K562 (cell line): ENCODE results near the gene SCAPER. TPM values are rescaled to one million over a fixed set of nuclear protein-coding genes. Genes with fewer than 3 reads are reported as not detected.

Experiments
- ATAC-seq: fragments of 200-7000 bp; cut with Tn5 transposase; 3 replicates; pipeline ENCODE4 v1.9.1; 2020; ENCODE audit warnings: moderate library complexity
- BruUV-seq: library from RNA; stranded (reverse); fragments of 400-500 nt; replicated peaks from 2 replicates; lab custom pipeline; 2021; lab: Mats Ljungman, UMichigan
- CTCF ChIA-PET: fragments of 300-600 bp; formaldehyde crosslinking; extraction: SDS; loops from one replicate; lab custom pipeline; 2021; ENCODE audit warnings: low intra/inter-chr PET ratio; lab: Yijun Ruan, JAX
- POLR2A ChIA-PET: fragments of 300-600, 350-650 bp; sonication (Branson Sonifier 250); formaldehyde crosslinking; extraction: SDS; loops from one replicate; lab custom pipeline; 2021; ENCODE audit warnings: antibody characterized with exemption, inconsistent platforms; lab: Yijun Ruan, JAX
- DNase-seq, 4 experiments: peaks; one replicate each; pipeline versions ENCODE4 v3.0.0 to v3.0.0-alpha.2; 2011 to 2018; ENCODE audit warnings: low spot score in 3 of 4, mixed read lengths in 3 of 4; ENCODE audit errors: extremely low read depth in 1 of 4
- FAIRE-seq: peaks from 2 replicates; lab custom pipeline; 2011; peaks lifted over from hg19 to GRCh38; lab: Jason Lieb, UNC
- H2AFZ ChIP-seq: 2 replicates; pipeline ENCODE4 v1.6.0; 2011; ENCODE audit warnings: low read depth, low read length, control low read depth, inconsistent platforms
- H3K27ac ChIP-seq: fragments of 200-600 bp; 3 replicates; pipeline ENCODE4 v1.8.0; 2011; ENCODE audit warnings: low read depth, mild to moderate bottlenecking, control low read depth, inconsistent platforms, low read length, moderate library complexity, mixed read lengths; ENCODE audit errors: extremely low read depth
- H3K27me3 ChIP-seq, 2 experiments: fragments of 300-600 bp in 1 of 2; 2 replicates in 1 of 2; 3 replicates in 1 of 2; pipeline versions ENCODE4 v1.6.0 to v1.8.0; 2011; ENCODE audit warnings: inconsistent platforms in 2 of 2, low read length in 2 of 2, mild to moderate bottlenecking in 1 of 2, mixed read lengths in 1 of 2, moderate library complexity in 1 of 2; ENCODE audit not compliant: control insufficient read depth in 2 of 2, insufficient read depth in 2 of 2
- H3K36me3 ChIP-seq: fragments of 300-600 bp; 3 replicates; pipeline ENCODE4 v1.8.0; 2011; ENCODE audit warnings: mild to moderate bottlenecking, low read length, inconsistent platforms; ENCODE audit not compliant: control insufficient read depth, insufficient read depth
- H3K4me1 ChIP-seq, 2 experiments: fragments of 200-600 bp in 1 of 2; replicated peaks in 1 of 2; 2 replicates in 1 of 2; 3 replicates in 1 of 2; pipeline versions ENCODE4 v1.5.1 to v1.8.0; 2011; ENCODE audit warnings: inconsistent platforms in 2 of 2, low read length in 2 of 2, mild to moderate bottlenecking in 1 of 2, mixed read lengths in 1 of 2, moderate library complexity in 1 of 2; ENCODE audit not compliant: control insufficient read depth in 2 of 2, insufficient read depth in 2 of 2
- H3K4me2 ChIP-seq: 2 replicates; pipeline ENCODE4 v1.6.1; 2011; ENCODE audit warnings: low read length, control low read depth, inconsistent platforms, mixed read lengths; ENCODE audit not compliant: insufficient read depth
- H3K4me3 ChIP-seq: fragments of 200-600 bp; sonication (generic), shearing (Covaris generic); 2 replicates; pipeline ENCODE4 v1.5.1; 2016; ENCODE audit warnings: control low read depth, inconsistent platforms
- H3K79me2 ChIP-seq: fragments of 200-600 bp; 3 replicates; pipeline ENCODE4 v1.8.0; 2011; ENCODE audit warnings: low read length, inconsistent platforms; ENCODE audit not compliant: control insufficient read depth, insufficient read depth
- H3K9ac ChIP-seq, 2 experiments: 2 replicates each; pipeline versions ENCODE4 v1.6.0 to v1.6.1; 2011; ENCODE audit warnings: low read depth in 2 of 2, low read length in 2 of 2, control low read depth in 1 of 2, inconsistent platforms in 1 of 2, mild to moderate bottlenecking in 1 of 2, mixed read lengths in 1 of 2; ENCODE audit not compliant: insufficient read depth in 1 of 2
- H3K9me1 ChIP-seq: one replicate; pipeline ENCODE4 v1.6.0; 2011; ENCODE audit warnings: inconsistent platforms, mild to moderate bottlenecking, low read length, moderate library complexity; ENCODE audit not compliant: control insufficient read depth, insufficient read depth
- H3K9me3 ChIP-seq: replicated peaks from 2 replicates; pipeline ENCODE4 v1.5.1; 2011; ENCODE audit warnings: low read depth, low read length, inconsistent platforms; ENCODE audit not compliant: control insufficient read depth, insufficient read depth
- H4K20me1 ChIP-seq: replicated peaks from 2 replicates; pipeline ENCODE4 v1.6.1; 2011; ENCODE audit warnings: low read length, inconsistent platforms, mixed read lengths; ENCODE audit not compliant: control insufficient read depth, insufficient read depth
- BDP1 ChIP-seq: IDR thresholded peaks from 3 replicates; pipeline ENCODE4 v1.6.1; 2011; ENCODE audit not compliant: insufficient read length, insufficient read depth
- GATAD2A ChIP-seq: fragments of 450-650 bp; IDR thresholded peaks from 2 replicates; pipeline ENCODE4 v1.6.1; 2017
- GTF2F1 ChIP-seq: IDR thresholded peaks from 2 replicates; pipeline ENCODE4 v1.6.1; 2011; ENCODE audit warnings: low read depth, low read length, improper control_type of control experiment
- HEY1 ChIP-seq: fragments of 250-450 bp; sonication (Bioruptor Pico); IDR thresholded peaks from 2 replicates; pipeline ENCODE4 v1.5.0; 2020; ENCODE audit warnings: mild to moderate bottlenecking, moderate library complexity, borderline replicate concordance
- KLF6 ChIP-seq: fragments of 250-450 bp; sonication (Bioruptor Pico); IDR thresholded peaks from 2 replicates; pipeline ENCODE4 v1.4.0; 2020; ENCODE audit warnings: mild to moderate bottlenecking, moderate library complexity, borderline replicate concordance
- NFIC ChIP-seq: fragments of 450-650 bp; IDR thresholded peaks from 2 replicates; pipeline ENCODE4 v1.6.1; 2017; ENCODE audit warnings: mild to moderate bottlenecking, inconsistent platforms
- PRMT5 ChIP-seq: sonication (generic); formaldehyde crosslinking; IDR thresholded peaks from 2 replicates; pipeline ENCODE4 v1.5.0; 2020; ENCODE audit warnings: missing genetic modification reagents
- RCOR1 ChIP-seq, 2 experiments: IDR thresholded peaks; 2 replicates each; pipeline ENCODE4 v1.6.1; 2012; ENCODE audit warnings: low read depth in 2 of 2, low read length in 2 of 2, borderline replicate concordance in 1 of 2, improper control_type of control experiment in 1 of 2
- WGBS: fragments of 100-300 bp; shearing (Covaris generic); methylation state at CpG from one replicate; pipeline ENCODE4 v1.1.6; 2016; ENCODE audit warnings: low coverage, mixed read lengths; ENCODE audit not compliant: insufficient coverage; ENCODE audit errors: missing lambda C conversion rate; 5-methylcytosine and 5-hydroxymethylcytosine counted together
- in situ Hi-C: fragments of 300-500 bp; cut with MboI; formaldehyde crosslinking; loops from 4 replicates; pipeline ENCODE4 v1.15.0; 2018; ENCODE audit warnings: inconsistent platforms, mixed read lengths
- intact Hi-C: fragments of 100-400 bp; cut with micrococcal nuclease; formaldehyde crosslinking; loops from 2 replicates; pipeline ENCODE4 v1.14.2; 2022
- polyA plus RNA-seq, 8 experiments: library from polyadenylated mRNA; depleted of rRNA in 4 of 8; stranded (reverse) in 5 of 8; unstranded in 3 of 8; fragments of >200 nt; fragmentation: Nextera tagmentation in 2 of 8; fragmentation: Illumina TruSeq in 1 of 8; extraction: Ambion mirVana in 2 of 8; extraction: Trizol in 1 of 8; gene quantifications; 2 replicates each; pipeline versions ENCODE4 v1.2.1 to v1.2.3, GENCODE V29; 2011 to 2014; ENCODE audit warnings: inconsistent platforms in 1 of 8, missing spikeins in 1 of 8
- total RNA-seq, 7 experiments: library from RNA; depleted of rRNA in 6 of 7; stranded (reverse); fragments of >200 nt in 6 of 7; fragmentation: Illumina TruSeq in 2 of 7; extraction: Trizol in 2 of 7; gene quantifications; 2 replicates each; pipeline versions ENCODE4 v1.2.1 to v1.2.3, GENCODE V29; 2011 to 2021; ENCODE audit warnings: low replicate concordance in 1 of 7
- TF ChIP-seq, protein P1 (sequence below): fragments of 450-650 bp; conservative IDR thresholded peaks from 2 replicates; pipeline ENCODE4 v1.6.1; 2016; ENCODE audit warnings: missing genetic modification characterization, low read depth, mild to moderate bottlenecking, missing compliant biosample characterization, moderate library complexity

The SCAPER gene
- total and polyA plus RNA-seq, 9 of the 15 experiments (the other 6 are each of a cell fraction or from before 2014, with no cell fraction given) = 1.3 to 5.7 (median 3.2) TPM

GRCh38 chr15:76440441-76440840, 464.7 kb downstream of the SCAPER start:
- H3K9me3 ChIP-seq = no peaks in the 10 kb centered on the region
- H3K9ac ChIP-seq = no peak overlapping the region
- H3K79me2 ChIP-seq = no peaks in the 10 kb centered on the region
- TF ChIP-seq HEY1 (CRISPR knock-in tag) (no peak), RCOR1 (IDR thresholded peaks at IDR 0.05; ENCODE audit: borderline replicate concordance in 1 of 2, low read depth in 2 of 2, low read length in 2 of 2) (no peak), PRMT5 (CRISPR knock-in tag) (no peak), NFIC (no peak), GTF2F1 (no peak), KLF6 (CRISPR knock-in tag) (no peak), GATAD2A (no peak), BDP1 (no peak)
- TF ChIP-seq, protein P1, sequence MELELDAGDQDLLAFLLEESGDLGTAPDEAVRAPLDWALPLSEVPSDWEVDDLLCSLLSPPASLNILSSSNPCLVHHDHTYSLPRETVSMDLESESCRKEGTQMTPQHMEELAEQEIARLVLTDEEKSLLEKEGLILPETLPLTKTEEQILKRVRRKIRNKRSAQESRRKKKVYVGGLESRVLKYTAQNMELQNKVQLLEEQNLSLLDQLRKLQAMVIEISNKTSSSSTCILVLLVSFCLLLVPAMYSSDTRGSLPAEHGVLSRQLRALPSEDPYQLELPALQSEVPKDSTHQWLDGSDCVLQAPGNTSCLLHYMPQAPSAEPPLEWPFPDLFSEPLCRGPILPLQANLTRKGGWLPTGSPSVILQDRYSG (tag) = no peak
- CTCF ChIA-PET = no interaction called here
- H3K9me1 ChIP-seq = no peaks in the 10 kb centered on the region
- intact Hi-C loops (no loop called here), in situ Hi-C loops (no loop called here)
- H3K4me2 ChIP-seq = no peak overlapping the region
- DNase-seq (no peak), FAIRE-seq (no peak), ATAC-seq (no peak)
- BruUV-seq = no TSS peak
- no peak overlapping the region for H3K27ac ChIP-seq
- H4K20me1 ChIP-seq = no peaks in the 10 kb centered on the region
- no peaks in the 10 kb centered on the region for H3K36me3 ChIP-seq
- 3% methylated on average over 3 of the region's 3 CpGs for WGBS
- H2AFZ ChIP-seq = no peak overlapping the region
- no peak overlapping the region for H3K4me3 ChIP-seq
- H3K27me3 ChIP-seq = no peaks in the 10 kb centered on the region; a peak in 1 of 5 replicates
- POLR2A ChIA-PET = no interaction called here
- no peaks in the 10 kb centered on the region for H3K4me1 ChIP-seq
